NB4 (cell line): ENCODE data around the gene VIPR2.

Experiments used
- MYC ChIP-seq: IDR thresholded peaks from 2 replicates; pipeline ENCODE4 v1.6.1; 2011; ENCODE audit warnings: low read depth, low read length
- POLR2A ChIP-seq: IDR thresholded peaks from 2 replicates; pipeline ENCODE4 v1.6.1; 2011; ENCODE audit warnings: mild to moderate bottlenecking; ENCODE audit not compliant: insufficient read length; ENCODE audit errors: extremely low read depth
- TF ChIP-seq, protein P1 (sequence below): IDR thresholded peaks from one replicate; pipeline ENCODE4 v1.5.1; 2012; ENCODE audit warnings: low read depth, low read length
- TF ChIP-seq, protein P2 (sequence below): IDR thresholded peaks from 2 replicates; pipeline ENCODE4 v1.6.1; 2011; ENCODE audit warnings: low read depth, low read length

DNA sequence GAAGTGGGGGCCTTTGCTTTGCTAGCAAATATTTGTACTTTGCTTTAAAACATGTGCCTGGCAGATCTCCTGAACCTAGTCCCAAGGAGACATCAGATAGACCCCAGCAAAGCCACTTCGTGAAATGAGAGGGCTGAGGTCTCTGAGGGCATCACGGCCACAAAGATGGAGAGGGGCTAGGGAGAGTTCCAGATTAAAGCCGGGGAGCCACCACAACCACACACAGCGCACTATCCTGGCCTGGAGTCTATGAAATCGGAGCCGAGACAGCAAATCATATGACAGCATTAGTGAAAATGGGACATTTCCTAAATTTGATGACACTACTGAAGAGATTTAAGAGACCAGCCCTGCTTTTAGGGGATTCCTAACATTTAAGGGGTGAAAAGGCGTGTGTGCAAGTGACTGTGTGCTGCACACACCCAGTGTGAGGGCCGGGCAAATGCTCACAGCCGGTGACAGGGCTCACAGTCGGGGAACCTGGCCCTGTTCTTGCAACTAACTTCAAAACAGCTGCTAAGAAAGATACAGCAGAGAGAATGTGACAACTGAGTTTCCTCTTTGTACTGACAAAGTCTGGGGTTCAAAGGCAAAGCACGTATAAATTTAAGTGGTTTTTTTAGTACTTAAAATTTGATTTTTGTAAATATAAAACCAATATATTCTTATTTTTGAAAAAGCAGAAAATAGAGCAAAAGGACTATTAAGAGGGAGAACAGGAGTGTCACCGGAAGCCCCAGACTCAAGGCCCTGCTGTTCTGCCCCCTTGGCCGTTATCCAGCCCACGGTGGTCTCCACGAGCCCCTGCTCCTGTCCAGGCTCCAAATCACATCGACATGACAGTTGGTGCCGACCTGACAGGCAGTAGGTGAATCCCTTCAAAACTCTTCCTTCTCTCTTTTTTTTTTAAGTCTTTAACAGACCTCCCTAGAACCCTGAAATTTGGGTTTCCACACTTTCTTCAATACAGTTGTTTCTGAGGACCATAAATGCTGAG lies 49.5 kb downstream of the VIPR2 start:
- TF ChIP-seq POLR2A: no peak
- TF ChIP-seq, protein P1, sequence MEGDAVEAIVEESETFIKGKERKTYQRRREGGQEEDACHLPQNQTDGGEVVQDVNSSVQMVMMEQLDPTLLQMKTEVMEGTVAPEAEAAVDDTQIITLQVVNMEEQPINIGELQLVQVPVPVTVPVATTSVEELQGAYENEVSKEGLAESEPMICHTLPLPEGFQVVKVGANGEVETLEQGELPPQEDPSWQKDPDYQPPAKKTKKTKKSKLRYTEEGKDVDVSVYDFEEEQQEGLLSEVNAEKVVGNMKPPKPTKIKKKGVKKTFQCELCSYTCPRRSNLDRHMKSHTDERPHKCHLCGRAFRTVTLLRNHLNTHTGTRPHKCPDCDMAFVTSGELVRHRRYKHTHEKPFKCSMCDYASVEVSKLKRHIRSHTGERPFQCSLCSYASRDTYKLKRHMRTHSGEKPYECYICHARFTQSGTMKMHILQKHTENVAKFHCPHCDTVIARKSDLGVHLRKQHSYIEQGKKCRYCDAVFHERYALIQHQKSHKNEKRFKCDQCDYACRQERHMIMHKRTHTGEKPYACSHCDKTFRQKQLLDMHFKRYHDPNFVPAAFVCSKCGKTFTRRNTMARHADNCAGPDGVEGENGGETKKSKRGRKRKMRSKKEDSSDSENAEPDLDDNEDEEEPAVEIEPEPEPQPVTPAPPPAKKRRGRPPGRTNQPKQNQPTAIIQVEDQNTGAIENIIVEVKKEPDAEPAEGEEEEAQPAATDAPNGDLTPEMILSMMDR: no peak
- no peak for TF ChIP-seq MYC
- TF ChIP-seq, protein P2, sequence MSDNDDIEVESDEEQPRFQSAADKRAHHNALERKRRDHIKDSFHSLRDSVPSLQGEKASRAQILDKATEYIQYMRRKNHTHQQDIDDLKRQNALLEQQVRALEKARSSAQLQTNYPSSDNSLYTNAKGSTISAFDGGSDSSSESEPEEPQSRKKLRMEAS: no peak
